CD4-positive, alpha-beta T cell treated with Interleukin-4 for 4 hours (primary cell): Measurements from ENCODE around the gene NIN.

Source experiments
- DNase-seq: peaks from one replicate; pipeline ENCODE4 v3.0.0-alpha.2; 2020

The NIN gene

GRCh38 chr14:50758305-50758704 is 72.7 kb downstream of the NIN start:
- no peak for DNase-seq

GRCh38 chr14:50757702-50758101 is 73.3 kb downstream of the NIN start:
- no peak for DNase-seq

GRCh38 chr14:50756300-50756699 is 74.7 kb downstream of the NIN start:
- DNase-seq, result no peak

- no peak for DNase-seq
Observed at GRCh38 chr14:50750323-50750722, 80.6 kb downstream of the NIN start.

GRCh38 chr14:50745401-50746058 is 85.4 kb downstream of the NIN start:
- DNase-seq, result no peak

GRCh38 chr14:50744231-50744630 is 86.7 kb downstream of the NIN start:
- DNase-seq, result no peak

GRCh38 chr14:50741567-50741966 is 89.4 kb downstream of the NIN start:
- DNase-seq, result peak; percentile 21

GRCh38 chr14:50740856-50741255 is 90.1 kb downstream of the NIN start:
- DNase-seq, result no peak

- DNase-seq, result no peak
Observed at GRCh38 chr14:50739186-50739585, 91.8 kb downstream of the NIN start.

- DNase-seq, result peak; percentile 44
Observed at GRCh38 chr14:50736932-50737419, 94.0 kb downstream of the NIN start.

GRCh38 chr14:50734950-50735695 is 95.8 kb downstream of the NIN start:
- DNase-seq, result no peak

GRCh38 chr14:50733494-50733893 is 97.5 kb downstream of the NIN start:
- no peak for DNase-seq

- DNase-seq, result no peak
Observed at GRCh38 chr14:50728836-50729235, 102.1 kb downstream of the NIN start.

GRCh38 chr14:50726372-50727107 is 104.4 kb downstream of the NIN start:
- peak; percentile 79 for DNase-seq

GRCh38 chr14:50725761-50726160 is 105.2 kb downstream of the NIN start:
- no peak for DNase-seq

GRCh38 chr14:50719911-50720759 is 110.8 kb downstream of the NIN start:
- DNase-seq, result no peak

- no peak for DNase-seq
Observed at GRCh38 chr14:50718949-50719348, 112.0 kb downstream of the NIN start.

- DNase-seq, result no peak
Observed at GRCh38 chr14:50717811-50718210, 113.2 kb downstream of the NIN start.

GRCh38 chr14:50714450-50715073 is 116.4 kb downstream of the NIN start:
- peak; percentile 6 for DNase-seq

- no peak for DNase-seq
Observed at GRCh38 chr14:50711043-50711442, 119.9 kb downstream of the NIN start.

- DNase-seq, result no peak
Observed at GRCh38 chr14:50705026-50705593, 125.9 kb downstream of the NIN start.

GRCh38 chr14:50704454-50705010 is 126.4 kb downstream of the NIN start:
- DNase-seq, result no peak
